ENCODE data around the gene LSM7.

The LSM7 gene

GRCh38 chr19:2338751-2339643, 10.6 kb upstream of the LSM7 start:
- TF ChIP-seq POLR2AphosphoS5 (IDR thresholded peaks at IDR 0.05; ENCODE audit: low read depth): no peak
- TF ChIP-seq REST (IDR thresholded peaks at IDR 0.05; ENCODE audit: insufficient replicate concordance, low read depth): no peak
- TF ChIP-seq CTCF (IDR thresholded peaks at IDR 0.05; ENCODE audit: insufficient read depth, low read length): no peak
- no peak for TF ChIP-seq GABPA (IDR thresholded peaks at IDR 0.05; ENCODE audit: low read depth)
- no peak for TF ChIP-seq SPI1 (IDR thresholded peaks at IDR 0.05; ENCODE audit: borderline replicate concordance, low read depth)
- DNase-seq (ENCODE audit: low read depth in 1 of 2, low spot score in 1 of 2): no peak
- Histone ChIP-seq H3K27me3 (ENCODE audit: insufficient read depth, poor library complexity, severe bottlenecking) (no peaks in the 10 kb centered on the region), H3K27ac (replicated peaks) (no peak overlapping the region), H3K4me3 (replicated peaks; ENCODE audit: insufficient read depth, low read length) (no peak overlapping the region)

- DNase-seq (ENCODE audit: low read depth in 1 of 2, low spot score in 1 of 2): no peak
- TF ChIP-seq SPI1 (IDR thresholded peaks at IDR 0.05; ENCODE audit: borderline replicate concordance, low read depth): no peak
- TF ChIP-seq REST (IDR thresholded peaks at IDR 0.05; ENCODE audit: insufficient replicate concordance, low read depth): no peak
- TF ChIP-seq CTCF (IDR thresholded peaks at IDR 0.05; ENCODE audit: insufficient read depth, low read length): no peak
- TF ChIP-seq POLR2AphosphoS5 (IDR thresholded peaks at IDR 0.05; ENCODE audit: low read depth): no peak
- no peak for TF ChIP-seq GABPA (IDR thresholded peaks at IDR 0.05; ENCODE audit: low read depth)
Observed at GRCh38 chr19:2338055-2338615, 9.7 kb upstream of the LSM7 start.

GRCh38 chr19:2337329-2337707, 8.9 kb upstream of the LSM7 start:
- DNase-seq (ENCODE audit: low read depth in 1 of 2, low spot score in 1 of 2): no peak
- TF ChIP-seq SPI1 (IDR thresholded peaks at IDR 0.05; ENCODE audit: borderline replicate concordance, low read depth) (no peak), REST (IDR thresholded peaks at IDR 0.05; ENCODE audit: insufficient replicate concordance, low read depth) (no peak), CTCF (IDR thresholded peaks at IDR 0.05; ENCODE audit: insufficient read depth, low read length) (no peak), GABPA (IDR thresholded peaks at IDR 0.05; ENCODE audit: low read depth) (no peak), POLR2AphosphoS5 (IDR thresholded peaks at IDR 0.05; ENCODE audit: low read depth) (no peak)
- Histone ChIP-seq H3K27me3 (ENCODE audit: insufficient read depth, poor library complexity, severe bottlenecking) (no peaks in the 10 kb centered on the region), H3K4me3 (replicated peaks; ENCODE audit: insufficient read depth, low read length) (no peak overlapping the region), H3K27ac (replicated peaks) (no peak overlapping the region)

More at GRCh38 chr19:2338055-2338615, 9.7 kb upstream of the LSM7 start:
- Histone ChIP-seq H3K27ac (replicated peaks) (no peak overlapping the region), H3K27me3 (ENCODE audit: insufficient read depth, poor library complexity, severe bottlenecking) (no peaks in the 10 kb centered on the region), H3K4me3 (replicated peaks; ENCODE audit: insufficient read depth, low read length) (no peak overlapping the region)

Data from HL-60 (cell line).